ENCODE measurements around the gene SV2A. TPM values are rescaled to one million over a fixed set of nuclear protein-coding genes. Genes with fewer than 3 reads are reported as not detected.

SV2A gene
- total RNA-seq, 1 donor from 2014 or later: 12.7 TPM

GRCh38 chr1:149927056-149927562 is 9.5 kb upstream of the SV2A start:
- peak overlapping the region; percentile 96 for H3K27ac Mint-ChIP-seq (ENCODE audit: unreplicated experiment)
- peaks cover 14% of the 10 kb centered on the region for H3K27me3 Mint-ChIP-seq (ENCODE audit: unreplicated experiment)
- H3K36me3 Mint-ChIP-seq (ENCODE audit: low read depth, unreplicated experiment): peaks cover 58% of the 10 kb centered on the region
- TF ChIP-seq CTCF (IDR thresholded peaks at IDR 0.05; ENCODE audit: unreplicated experiment): no peak
- H3K4me3 Mint-ChIP-seq (ENCODE audit: unreplicated experiment): peak overlapping the region; percentile 99
- peaks cover 30% of the 10 kb centered on the region for H3K4me1 Mint-ChIP-seq (ENCODE audit: unreplicated experiment)
- no peaks in the 10 kb centered on the region for H3K9me3 Mint-ChIP-seq (ENCODE audit: unreplicated experiment)
- no peak for DNase-seq (ENCODE audit: low spot score)

- TF ChIP-seq CTCF (IDR thresholded peaks at IDR 0.05; ENCODE audit: unreplicated experiment): no peak
- peaks cover 12% of the 10 kb centered on the region for H3K27me3 Mint-ChIP-seq (ENCODE audit: unreplicated experiment)
- H3K4me3 Mint-ChIP-seq (ENCODE audit: unreplicated experiment): peak overlapping the region; percentile 99
- no peak for DNase-seq (ENCODE audit: low spot score)
- H3K9me3 Mint-ChIP-seq (ENCODE audit: unreplicated experiment): no peaks in the 10 kb centered on the region
- peak overlapping the region; percentile 61 for H3K27ac Mint-ChIP-seq (ENCODE audit: unreplicated experiment)
- H3K4me1 Mint-ChIP-seq (ENCODE audit: unreplicated experiment): peaks cover 30% of the 10 kb centered on the region
- peaks cover 55% of the 10 kb centered on the region for H3K36me3 Mint-ChIP-seq (ENCODE audit: low read depth, unreplicated experiment)
Measured at GRCh38 chr1:149926296-149926695, 8.7 kb upstream of the SV2A start.

- peaks cover 30% of the 10 kb centered on the region for H3K4me1 Mint-ChIP-seq (ENCODE audit: unreplicated experiment)
- H3K27ac Mint-ChIP-seq (ENCODE audit: unreplicated experiment): peak overlapping the region; percentile 61
- H3K27me3 Mint-ChIP-seq (ENCODE audit: unreplicated experiment): peaks cover 10% of the 10 kb centered on the region
- DNase-seq (ENCODE audit: low spot score): no peak
- H3K9me3 Mint-ChIP-seq (ENCODE audit: unreplicated experiment): no peaks in the 10 kb centered on the region
- peak overlapping the region; percentile 99 for H3K4me3 Mint-ChIP-seq (ENCODE audit: unreplicated experiment)
- peaks cover 52% of the 10 kb centered on the region for H3K36me3 Mint-ChIP-seq (ENCODE audit: low read depth, unreplicated experiment)
- TF ChIP-seq CTCF (IDR thresholded peaks at IDR 0.05; ENCODE audit: unreplicated experiment): no peak
Measured at GRCh38 chr1:149925751-149926150, 8.1 kb upstream of the SV2A start.

- Mint-ChIP-seq H3K27me3 (ENCODE audit: unreplicated experiment) (peaks cover 10% of the 10 kb centered on the region), H3K4me3 (ENCODE audit: unreplicated experiment) (peak overlapping the region; percentile 84), H3K36me3 (ENCODE audit: low read depth, unreplicated experiment) (peaks cover 48% of the 10 kb centered on the region)
Measured at GRCh38 chr1:149925345-149925744, 7.7 kb upstream of the SV2A start.

More at GRCh38 chr1:149925345-149925744, 7.7 kb upstream of the SV2A start:
- H3K27ac Mint-ChIP-seq (ENCODE audit: unreplicated experiment): peak overlapping the region; percentile 50
- no peak for DNase-seq (ENCODE audit: low spot score)
- peaks cover 30% of the 10 kb centered on the region for H3K4me1 Mint-ChIP-seq (ENCODE audit: unreplicated experiment)
- no peak for TF ChIP-seq CTCF (IDR thresholded peaks at IDR 0.05; ENCODE audit: unreplicated experiment)
- H3K9me3 Mint-ChIP-seq (ENCODE audit: unreplicated experiment): no peaks in the 10 kb centered on the region

All from endothelial cell (in vitro differentiated cells).